SJCRH30 (cell line): ENCODE results near the gene KRTAP10-8. TPM values are rescaled to one million over a fixed set of nuclear protein-coding genes. Genes with fewer than 3 reads are reported as not detected.
"Not testable (repeated sequence)": the region's sequence is repeated elsewhere in the genome, so short reads cannot be mapped to it uniquely, and the experiment has no call there.

ENCODE experiments used
- DNase-seq, 2 experiments: peaks; one replicate each; pipeline ENCODE4 v3.0.0-alpha.2; 2015 to 2020
- H3K27ac ChIP-seq: fragments of 250-450 bp; sonication (Bioruptor Pico); 2 replicates; pipeline ENCODE4 v1.5.1; 2020; ENCODE audit warnings: mild to moderate bottlenecking, moderate library complexity
- H3K27me3 ChIP-seq: fragments of 250-450 bp; sonication (Bioruptor Pico); 2 replicates; pipeline ENCODE4 v1.5.1; 2020; ENCODE audit warnings: mild to moderate bottlenecking, moderate library complexity
- H3K36me3 ChIP-seq: fragments of 250-450 bp; sonication (Bioruptor Pico); 2 replicates; pipeline ENCODE4 v1.5.1; 2020; ENCODE audit warnings: mild to moderate bottlenecking, moderate library complexity
- H3K4me1 ChIP-seq: fragments of 250-450 bp; sonication (Bioruptor Pico); 2 replicates; pipeline ENCODE4 v1.5.1; 2020; ENCODE audit warnings: mild to moderate bottlenecking, moderate library complexity
- H3K4me3 ChIP-seq: fragments of 250-450 bp; sonication (Bioruptor Pico); 2 replicates; pipeline ENCODE4 v1.5.1; 2020; ENCODE audit warnings: mild to moderate bottlenecking, moderate library complexity
- H3K9me3 ChIP-seq: fragments of 250-450 bp; sonication (Bioruptor Pico); replicated peaks from 2 replicates; pipeline ENCODE4 v1.5.1; 2020; ENCODE audit warnings: mild to moderate bottlenecking, moderate library complexity
- total RNA-seq: library from RNA; depleted of rRNA; stranded (reverse); fragments of >200 nt; shearing (Covaris generic); gene quantifications from 2 replicates; pipeline ENCODE4 v1.2.3, GENCODE V29; 2014

The KRTAP10-8 gene
- total RNA-seq, 1 experiment from 2014 or later, result not detected

DNA sequence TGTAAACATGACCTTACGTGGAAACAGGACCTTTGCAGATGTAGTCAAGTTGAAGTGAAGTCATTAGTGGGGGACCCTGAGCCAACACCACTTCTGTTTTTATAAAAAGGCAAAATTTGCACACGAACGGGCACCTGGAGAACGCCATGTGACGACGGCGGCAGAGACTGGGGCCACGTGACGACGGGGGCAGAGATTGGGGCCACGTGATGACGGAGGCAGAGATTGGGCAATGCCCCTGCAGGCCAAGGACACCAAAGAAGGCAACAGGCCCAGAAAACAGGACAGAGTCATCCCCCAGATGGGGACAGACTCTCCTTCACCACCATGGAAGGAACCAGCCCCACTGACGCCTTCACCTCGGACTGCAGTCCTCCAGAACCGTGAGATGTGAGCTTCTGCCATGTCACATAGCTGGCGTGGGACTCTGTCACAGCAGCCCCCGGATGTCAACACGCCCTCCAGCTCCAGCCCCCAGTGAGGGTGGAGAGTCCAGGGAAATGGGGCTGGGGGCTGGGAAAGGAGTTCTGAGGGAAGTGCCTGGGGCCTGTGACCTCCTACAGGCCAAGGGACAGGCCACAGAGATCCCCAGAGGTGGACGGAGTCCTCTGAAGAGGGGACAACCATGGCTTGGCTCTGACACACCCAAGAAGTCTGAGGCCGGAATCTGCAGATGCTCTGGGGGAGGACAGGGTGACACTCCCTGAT, 38.5 kb downstream of the KRTAP10-8 start:
- no peaks in the 10 kb centered on the region for H3K36me3 ChIP-seq
- H3K27ac ChIP-seq, result no peak overlapping the region
- no peak overlapping the region for H3K4me3 ChIP-seq
- H3K4me1 ChIP-seq, result peaks cover 19% of the 10 kb centered on the region
- DNase-seq, result no peak
- no peaks in the 10 kb centered on the region for H3K9me3 ChIP-seq
- H3K27me3 ChIP-seq, result no peaks in the 10 kb centered on the region

DNA sequence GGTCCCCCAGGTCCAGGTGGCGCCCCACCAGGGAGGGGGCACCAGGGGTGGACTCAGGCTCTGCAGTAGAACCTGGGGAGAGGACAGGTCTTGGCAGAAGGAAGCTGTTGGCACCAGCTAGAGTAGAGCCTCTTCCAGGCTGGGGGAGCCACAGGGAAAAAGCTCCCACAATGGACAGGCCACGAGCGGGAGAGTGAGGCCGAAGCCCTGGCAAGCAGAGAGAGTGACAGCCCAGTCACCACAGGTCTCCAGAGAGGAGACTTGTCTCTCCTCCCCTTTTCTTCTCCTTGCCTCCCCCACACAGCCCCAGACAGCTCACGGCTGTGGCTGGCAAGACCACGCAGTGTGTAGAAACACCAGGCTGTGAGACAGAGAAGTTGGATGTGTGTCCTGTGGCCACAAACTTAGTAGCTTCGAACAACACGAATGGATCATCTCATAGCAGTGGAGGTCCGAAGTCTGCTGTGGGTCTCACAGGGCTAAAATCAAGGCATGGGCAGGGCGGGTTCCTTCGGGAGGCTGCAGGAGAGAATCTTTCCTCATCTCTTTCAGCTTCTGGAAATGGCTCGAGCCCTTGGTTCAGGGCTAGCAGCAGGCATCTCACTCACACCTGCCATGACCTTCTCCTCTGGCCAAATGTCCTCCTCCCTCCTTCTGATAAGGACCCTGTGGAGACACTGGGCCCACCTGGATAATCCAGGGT, 39.2 kb downstream of the KRTAP10-8 start:
- no peak for DNase-seq
- Histone ChIP-seq H3K27me3 (no peaks in the 10 kb centered on the region), H3K4me1 (peaks cover 19% of the 10 kb centered on the region), H3K36me3 (no peaks in the 10 kb centered on the region), H3K27ac (no peak overlapping the region), H3K4me3 (no peak overlapping the region), H3K9me3 (peaks cover 1% of the 10 kb centered on the region; the same call in 1 of the 2 replicates)

DNA sequence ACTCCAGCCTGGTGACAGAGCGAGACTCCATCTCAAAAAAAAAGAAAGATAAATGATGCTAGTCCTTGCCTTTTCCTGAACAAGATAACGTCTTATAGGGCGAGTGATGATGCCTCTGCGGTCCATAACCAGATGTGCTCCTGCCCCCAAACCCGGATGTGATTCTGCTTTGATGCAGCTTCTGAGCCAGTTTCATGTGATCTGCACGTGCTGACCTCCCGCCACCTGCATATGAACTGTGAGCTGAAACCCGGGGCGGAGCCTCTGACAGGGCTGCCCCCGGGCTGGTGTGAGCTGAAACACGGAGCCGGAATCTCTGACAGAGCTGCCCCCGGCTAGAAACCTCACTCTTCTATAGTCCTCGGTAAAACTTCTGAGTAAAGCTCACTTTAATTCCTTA, 41.2 kb downstream of the KRTAP10-8 start:
- H3K27me3 ChIP-seq, result no peaks in the 10 kb centered on the region
- peaks cover 6% of the 10 kb centered on the region; the same call in 1 of the 2 replicates for H3K9me3 ChIP-seq
- DNase-seq, result no peak
- H3K36me3 ChIP-seq, result no peaks in the 10 kb centered on the region
- no peak overlapping the region for H3K27ac ChIP-seq
- peaks cover 9% of the 10 kb centered on the region; the same call in 1 of the 2 replicates for H3K4me1 ChIP-seq
- H3K4me3 ChIP-seq, result no peak overlapping the region

DNA sequence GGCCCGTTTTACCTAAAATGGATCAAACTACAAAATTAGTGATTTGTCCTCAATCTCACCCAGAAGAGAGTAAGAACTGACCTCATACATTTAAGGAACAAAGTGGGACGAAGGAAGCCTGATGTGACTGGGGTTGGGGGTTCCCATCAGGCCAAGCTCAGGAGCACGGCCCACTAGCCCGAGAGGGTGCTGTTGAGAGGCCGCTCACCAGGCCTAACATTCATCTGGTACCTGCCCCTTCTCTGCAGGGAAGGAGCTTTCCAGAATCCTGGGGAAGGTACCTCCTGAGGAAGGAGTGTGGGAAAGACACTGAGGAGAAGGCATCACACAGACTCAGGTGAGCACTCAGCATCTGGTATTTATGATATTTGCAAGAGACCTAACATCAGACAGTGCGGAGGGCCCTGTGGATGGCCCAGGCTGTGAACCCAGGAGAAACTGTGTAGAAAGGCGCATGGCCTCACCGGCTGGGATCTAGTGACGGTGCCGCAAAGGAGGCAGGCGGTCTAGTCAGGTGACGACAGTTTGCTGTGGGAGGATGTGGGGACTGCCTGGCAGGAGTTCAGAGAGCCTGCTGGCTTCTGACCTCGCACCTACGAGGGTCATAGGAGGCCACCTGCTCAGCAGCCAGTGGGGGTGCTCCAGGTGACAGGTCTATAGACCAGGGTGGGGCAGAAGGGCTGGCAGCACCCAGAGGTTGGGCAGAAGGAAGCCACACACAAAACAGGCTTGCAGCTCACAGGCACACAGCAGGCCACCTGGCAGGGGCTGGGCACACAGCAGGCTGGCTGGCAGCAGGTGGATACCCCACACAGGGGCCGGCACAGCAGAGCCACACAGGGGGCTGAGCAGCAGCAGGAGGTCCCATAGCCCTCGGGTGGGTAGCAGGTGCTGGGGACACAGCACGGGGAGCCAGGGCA, 42.0 kb downstream of the KRTAP10-8 start:
- no peaks in the 10 kb centered on the region for H3K27me3 ChIP-seq
- no peaks in the 10 kb centered on the region for H3K36me3 ChIP-seq
- peaks cover 1% of the 10 kb centered on the region; the same call in 1 of the 2 replicates for H3K4me1 ChIP-seq
- H3K4me3 ChIP-seq, result no peak overlapping the region
- DNase-seq, result no peak
- H3K27ac ChIP-seq, result no peak overlapping the region
- H3K9me3 ChIP-seq, result peaks cover 6% of the 10 kb centered on the region; the same call in 1 of the 2 replicates

DNA sequence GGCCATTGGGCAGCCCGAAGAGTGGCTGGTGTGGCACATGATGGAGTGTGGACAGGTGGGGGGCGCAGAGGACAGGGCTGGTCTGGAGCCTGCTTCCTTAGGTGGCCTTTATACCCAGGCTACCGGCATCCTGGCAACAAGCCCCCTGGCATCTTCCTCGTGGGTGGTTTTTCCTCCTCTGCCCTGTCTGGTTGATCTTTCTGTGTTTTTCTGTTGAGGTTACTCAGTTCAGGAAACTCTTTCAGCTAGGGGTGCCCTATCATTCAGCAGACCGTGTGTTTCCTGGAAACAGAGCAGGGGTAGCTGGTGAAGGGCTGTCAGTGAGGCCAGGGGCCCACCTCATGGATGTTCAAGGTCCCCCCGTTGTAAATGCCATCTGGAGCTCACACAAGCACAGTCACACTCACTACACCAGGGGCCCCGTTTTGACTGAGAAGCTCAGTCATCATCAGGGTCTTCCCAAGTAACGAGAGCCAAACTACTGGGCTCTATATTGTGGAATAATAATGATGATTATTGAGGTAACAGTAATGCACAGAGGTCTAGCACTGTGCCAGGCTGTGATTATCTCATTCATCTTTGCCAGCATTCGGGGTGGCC, 42.8 kb downstream of the KRTAP10-8 start, which contains the start of gene KRTAP12-4:
Gene KRTAP12-4 (minus strand): TSS at position 84 of the 600 bp plus-strand sequence. CDS start 45 bp downstream, at position 39.
- H3K27me3 ChIP-seq, result no peaks in the 10 kb centered on the region
- no peak within 1 kb of the TSS for H3K27ac ChIP-seq
- H3K4me1 ChIP-seq, result no peaks in the 10 kb centered on the region
- peaks cover 6% of the 10 kb centered on the region; the same call in 1 of the 2 replicates for H3K9me3 ChIP-seq
- no peaks in the 10 kb centered on the region for H3K36me3 ChIP-seq
- no peak within 1 kb of the TSS for H3K4me3 ChIP-seq
- DNase-seq, result no peak

DNA sequence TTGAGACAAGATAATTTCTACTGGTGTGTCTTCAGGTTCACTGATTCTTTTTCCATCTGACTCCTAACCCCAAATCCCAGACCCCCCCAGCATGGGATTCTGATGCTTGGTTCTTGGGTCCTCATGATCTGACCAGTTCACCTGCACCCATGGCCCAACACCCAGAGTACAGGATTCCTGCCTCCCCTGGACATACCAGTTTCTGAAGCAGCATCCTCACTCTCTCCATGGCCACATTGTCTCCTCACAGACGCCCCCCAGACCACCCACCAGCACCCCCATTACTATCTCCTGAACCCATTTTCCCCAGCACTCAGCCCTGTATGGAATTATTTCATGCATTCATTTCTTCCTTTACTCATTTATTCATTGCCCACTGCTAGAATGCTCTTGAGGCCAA, 45.0 kb downstream of the KRTAP10-8 start:
- DNase-seq, result no peak
- no peaks in the 10 kb centered on the region for H3K36me3 ChIP-seq
- no peaks in the 10 kb centered on the region for H3K27me3 ChIP-seq
- no peak overlapping the region for H3K4me3 ChIP-seq
- H3K9me3 ChIP-seq, result peaks cover 6% of the 10 kb centered on the region; the same call in 1 of the 2 replicates
- no peaks in the 10 kb centered on the region for H3K4me1 ChIP-seq
- H3K27ac ChIP-seq, result no peak overlapping the region

DNA sequence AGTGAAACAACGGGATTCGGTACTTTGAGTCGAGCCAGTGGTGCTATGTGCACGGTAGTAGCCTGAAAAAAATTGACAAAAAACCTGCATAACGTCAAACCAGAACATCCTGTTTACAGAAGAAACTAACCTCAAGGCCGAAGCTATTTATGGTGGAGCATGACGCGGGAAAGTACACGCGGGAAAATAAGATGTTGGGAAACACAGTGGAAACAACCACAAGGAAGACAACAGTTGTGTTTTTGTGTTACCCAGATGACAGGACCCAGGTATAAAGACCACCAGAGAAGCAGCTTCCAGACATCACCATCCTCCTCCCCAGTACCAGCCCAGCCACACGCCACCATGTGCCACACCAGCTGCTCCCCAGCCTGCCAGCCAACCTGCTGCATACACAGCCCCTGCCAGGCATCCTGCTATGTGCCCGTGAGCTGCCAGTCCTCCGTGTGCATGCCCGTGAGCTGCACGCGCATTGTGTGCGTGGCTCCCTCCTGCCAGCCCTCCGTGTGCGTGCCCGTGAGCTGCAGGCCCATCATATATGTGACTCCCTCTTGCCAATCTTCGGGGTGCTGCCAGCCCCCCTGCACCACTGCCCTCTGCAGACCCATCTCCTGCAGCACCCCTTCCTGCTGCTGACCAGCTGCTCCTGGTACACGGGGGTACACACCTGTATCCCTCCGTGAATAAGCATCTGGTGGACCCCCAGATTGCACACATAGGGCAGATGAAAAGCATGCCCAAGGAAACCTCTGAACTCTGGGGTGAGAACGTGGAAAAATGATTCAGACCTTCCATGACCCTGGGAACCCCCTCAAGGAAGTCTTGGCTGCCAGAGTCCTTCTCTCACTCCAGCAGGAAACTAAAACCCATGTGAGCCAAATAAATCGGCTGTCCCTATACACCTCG, 46.0 kb downstream of the KRTAP10-8 start, which contains the start of gene KRTAP12-3:
Gene KRTAP12-3 (plus strand): TSS at position 298 of the 906 bp plus-strand sequence. CDS start 48 bp downstream, at position 346.
- Histone ChIP-seq H3K4me3 (no peak within 1 kb of the TSS), H3K9me3 (peaks cover 6% of the 10 kb centered on the region; the same call in 1 of the 2 replicates), H3K27me3 (no peaks in the 10 kb centered on the region), H3K36me3 (no peaks in the 10 kb centered on the region), H3K27ac (no peak within 1 kb of the TSS), H3K4me1 (no peaks in the 10 kb centered on the region)
- no peak for DNase-seq

DNA sequence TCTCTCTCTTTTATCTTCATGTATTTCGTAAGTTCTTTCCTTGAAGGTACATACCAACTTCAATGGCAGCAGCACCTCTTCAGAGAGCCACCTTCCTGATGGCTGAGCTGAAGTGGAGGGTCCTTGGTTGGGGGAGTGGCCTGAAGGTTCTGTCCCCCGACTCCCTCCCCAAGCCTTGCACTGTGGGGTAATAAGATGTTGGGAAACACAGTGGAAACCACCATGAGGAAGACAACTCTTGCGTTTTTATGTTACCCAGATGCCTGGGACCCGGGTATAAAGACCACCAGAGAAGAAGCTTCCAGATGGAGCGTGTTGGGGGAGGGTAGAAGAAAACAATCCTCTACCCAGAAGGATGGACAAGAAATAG, 46.6 kb downstream of the KRTAP10-8 start:
- DNase-seq, result no peak
- Histone ChIP-seq H3K27me3 (no peaks in the 10 kb centered on the region), H3K9me3 (peaks cover 6% of the 10 kb centered on the region; the same call in 1 of the 2 replicates), H3K27ac (no peak overlapping the region), H3K36me3 (no peaks in the 10 kb centered on the region), H3K4me1 (no peaks in the 10 kb centered on the region), H3K4me3 (no peak overlapping the region)

DNA sequence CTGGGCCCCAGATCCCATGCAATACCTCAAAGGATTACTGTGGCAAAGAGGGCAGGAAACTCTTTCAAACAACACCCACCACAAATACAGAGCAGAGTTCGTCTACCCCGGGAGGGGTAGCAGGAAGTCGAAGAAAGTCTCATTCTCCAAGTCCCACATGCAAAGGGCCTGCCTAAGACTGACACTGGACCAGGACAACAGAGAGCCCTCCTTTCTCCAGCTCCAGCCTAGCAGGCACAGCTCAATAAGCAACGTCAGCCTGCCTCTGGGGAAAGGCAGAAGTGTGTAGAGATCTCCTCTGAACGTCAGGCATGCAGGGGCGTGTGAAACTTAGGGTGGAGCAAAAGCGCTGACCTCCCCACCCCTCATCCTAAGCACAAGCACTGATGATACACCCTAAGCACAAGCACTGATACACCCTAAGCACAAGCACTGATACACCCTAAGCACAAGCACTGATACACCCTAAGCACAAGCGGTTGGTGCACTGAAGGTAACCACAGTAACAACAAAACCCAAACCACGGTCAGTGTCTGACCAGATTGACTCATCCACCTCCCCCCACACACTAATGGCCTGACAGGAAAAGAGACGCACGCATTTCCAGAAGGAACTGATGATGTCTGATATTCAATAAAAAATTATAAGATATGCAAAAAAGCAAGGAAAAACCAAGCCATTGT, 47.2 kb downstream of the KRTAP10-8 start:
- Histone ChIP-seq H3K4me1 (no peaks in the 10 kb centered on the region), H3K36me3 (no peaks in the 10 kb centered on the region), H3K4me3 (no peak overlapping the region), H3K9me3 (peaks cover 6% of the 10 kb centered on the region; the same call in 1 of the 2 replicates), H3K27ac (no peak overlapping the region), H3K27me3 (no peaks in the 10 kb centered on the region)
- DNase-seq, result no peak

DNA sequence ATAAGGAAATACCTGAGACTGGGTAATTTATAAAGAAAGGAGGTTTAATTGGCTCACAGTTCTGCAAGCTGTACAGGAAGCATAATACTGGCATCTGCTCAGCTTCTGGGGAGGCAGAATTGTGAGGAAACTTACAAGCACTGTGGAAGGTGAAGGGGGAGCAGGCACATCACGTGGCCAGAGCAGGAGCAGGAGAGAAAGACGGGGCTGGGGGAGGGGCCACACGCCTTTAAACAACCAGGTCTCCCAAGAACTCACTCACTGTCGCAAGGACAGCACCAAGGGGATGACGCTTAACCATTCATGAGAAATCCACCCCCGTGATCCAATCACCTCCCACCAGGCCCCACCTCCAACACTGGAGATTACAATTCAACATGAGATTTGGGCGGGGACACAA, 49.7 kb downstream of the KRTAP10-8 start:
- H3K36me3 ChIP-seq, H3K4me3 ChIP-seq, H3K27me3 ChIP-seq, DNase-seq, H3K4me1 ChIP-seq, H3K27ac ChIP-seq, H3K9me3 ChIP-seq: not testable (repeated sequence)
